ENCODE data around the gene STK24. TPM values are rescaled to one million over a fixed set of nuclear protein-coding genes. Genes with fewer than 3 reads are reported as not detected.
A peak's percentile ranks its signal among the peaks of the same experiment; 100 is the strongest.

Gene STK24
- total and polyA plus RNA-seq, 10 of the 15 experiments (the other 5 are each of a cell fraction or from before 2014, with no cell fraction given), result 7.5 to 115 (median 52.9) TPM

- no peak for TF ChIP-seq KDM1A (IDR thresholded peaks at IDR 0.05; ENCODE audit: borderline replicate concordance)
These were observed 63.1 kb downstream of the STK24 start (continued) for GRCh38 chr13:98513837-98514236.

- Histone ChIP-seq H2AFZ (ENCODE audit: control insufficient read depth, low read depth, low read length) (no peak overlapping the region), H3K36me3 (ENCODE audit: control insufficient read depth in 2 of 2, insufficient read depth in 2 of 2, low read length in 1 of 2) (peaks cover 6 to 9% of the 10 kb centered on the region in 2 experiments; a peak in 3 of 4 replicates), H3K4me1 (ENCODE audit: control insufficient read depth, insufficient read depth, low read length) (peaks cover 86% of the 10 kb centered on the region), H3K9me3 (replicated peaks; ENCODE audit: control insufficient read depth, insufficient read depth, low read length) (no peaks in the 10 kb centered on the region), H3K27me3 (replicated peaks in 1 of 2; ENCODE audit: control insufficient read depth in 2 of 2, insufficient read depth in 2 of 2, low read length in 1 of 2) (no peaks in the 10 kb centered on the region), H3K79me2 (ENCODE audit: control insufficient read depth, insufficient read depth, low read length) (peaks cover 85% of the 10 kb centered on the region), H3K27ac (ENCODE audit: control insufficient read depth, insufficient read depth) (peak overlapping the region; percentile 72), H4K20me1 (ENCODE audit: control insufficient read depth, insufficient read depth) (no peaks in the 10 kb centered on the region; the same call in 1 of the 2 replicates), H3K4me3 (peak overlapping the region; percentile 43; the same call in 1 of the 2 replicates), H3K4me2 (ENCODE audit: control insufficient read depth, insufficient read depth) (peak overlapping the region; percentile 89), H3K9ac (ENCODE audit: control insufficient read depth, insufficient read depth, low read length) (peak overlapping the region; percentile 28)
- POLR2A ChIA-PET, result interaction anchor here (0.9 to 3.0 kb wide), 4 partner anchors 9 to 13 kb away, joined by 3 to 10 read pairs (median 4); no protein-coding TSS in a partner anchor
- FAIRE-seq (no peak), DNase-seq (ENCODE audit: low read depth, low spot score) (no peak), ATAC-seq (no peak)
- SMC1A ChIA-PET (ENCODE audit: uncharacterized antibody, unreplicated experiment), result interaction anchor here (0.8 to 4.5 kb wide), 10 partner anchors 8 to 72 kb away, joined by 3 to 50 read pairs (median 4); no protein-coding TSS in a partner anchor
- RAD21 ChIA-PET (ENCODE audit: unreplicated experiment), result interaction anchor here (1.0 to 3.0 kb wide), 8 partner anchors 9 to 59 kb away, joined by 3 to 25 read pairs (median 5); no protein-coding TSS in a partner anchor
- TF ChIP-seq TCF12 (IDR thresholded peaks at IDR 0.05; ENCODE audit: low read depth, low read length), result 0 out of 2 replicates have a peak, but pooled peaks have one; percentile 11
- TF ChIP-seq YBX1 (IDR thresholded peaks at IDR 0.05), result no peak
- TF ChIP-seq POLR2A (IDR thresholded peaks at IDR 0.05; ENCODE audit: low read depth, low read length), result peak; percentile 25; the same call in 1 of the 2 replicates
- in situ Hi-C loops (cut with MboI), result no loop called here
- intact Hi-C loops (cut with micrococcal nuclease; ENCODE audit: unreplicated experiment), result loop anchor here (1.0 kb wide), 1 partner anchor 58 kb away; no protein-coding TSS in a partner anchor
- no TSS peak for BruUV-seq (replicated peaks)
- CTCF ChIA-PET, result interaction anchor here (1.0 to 1.1 kb wide), 2 partner anchors 30 to 140 kb away, joined by 3 read pairs; no protein-coding TSS in a partner anchor
- 83% methylated on average over 18 of the region's 18 CpGs for WGBS (ENCODE audit: insufficient coverage, insufficient replicate concordance, low lambda C conversion rate, missing lambda C conversion rate)
These were observed 63.9 kb downstream of the STK24 start for GRCh38 chr13:98512774-98513665.
